Activated T-helper 9 cell treated with anti-CD3 and anti-CD28 coated beads, Interleukin-2, amount 50 U/mL, for 16 hours (primary cell): ENCODE measurements around the gene RDH8.

Experiments used
- DNase-seq: peaks from one replicate; pipeline ENCODE4 v3.0.0-alpha.2; 2020; ENCODE audit warnings: low read depth

RDH8 gene

DNA sequence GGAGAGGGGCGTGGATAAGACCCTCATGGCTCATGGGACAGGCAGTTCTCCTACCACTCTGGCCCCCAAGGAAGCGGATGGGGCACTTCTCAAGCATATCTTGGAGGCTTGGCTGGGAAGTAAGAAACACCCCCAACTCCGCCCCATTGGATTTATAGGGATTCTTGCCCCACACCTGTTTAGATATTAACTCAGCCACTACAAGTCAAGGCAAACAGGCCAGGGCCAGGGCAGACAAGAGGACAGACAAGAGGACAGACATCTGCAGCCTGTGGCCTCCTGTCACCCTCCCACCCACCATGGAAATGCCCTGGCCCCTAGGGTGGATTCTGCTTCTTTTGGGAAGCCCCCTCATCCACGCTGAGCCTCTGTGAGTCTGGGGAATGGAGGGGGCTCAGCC is 24.1 kb downstream of the RDH8 start:
- no peak for DNase-seq

DNA sequence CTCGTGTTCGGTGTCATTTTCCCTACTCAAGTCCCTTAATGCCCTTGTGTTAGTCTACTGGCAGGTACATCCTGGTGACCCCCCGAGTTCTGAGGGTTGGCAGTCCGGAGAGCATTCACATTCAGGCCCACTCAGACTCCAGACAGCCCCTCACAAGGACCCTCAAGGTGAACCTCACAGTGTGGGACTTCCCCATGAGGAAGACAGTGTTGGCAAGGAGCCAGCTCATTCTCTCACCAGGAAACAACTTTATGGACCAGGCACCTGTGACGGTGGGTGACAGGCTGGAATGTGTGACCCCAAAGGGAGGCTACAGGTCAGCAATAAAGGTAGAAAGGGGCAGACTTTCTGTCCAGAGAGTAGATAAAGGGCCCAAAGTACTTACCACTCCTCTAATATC is 24.5 kb downstream of the RDH8 start:
- DNase-seq, result no peak

GRCh38 chr19:10043286-10043927 is 30.1 kb downstream of the RDH8 start:
- DNase-seq, result no peak

DNA sequence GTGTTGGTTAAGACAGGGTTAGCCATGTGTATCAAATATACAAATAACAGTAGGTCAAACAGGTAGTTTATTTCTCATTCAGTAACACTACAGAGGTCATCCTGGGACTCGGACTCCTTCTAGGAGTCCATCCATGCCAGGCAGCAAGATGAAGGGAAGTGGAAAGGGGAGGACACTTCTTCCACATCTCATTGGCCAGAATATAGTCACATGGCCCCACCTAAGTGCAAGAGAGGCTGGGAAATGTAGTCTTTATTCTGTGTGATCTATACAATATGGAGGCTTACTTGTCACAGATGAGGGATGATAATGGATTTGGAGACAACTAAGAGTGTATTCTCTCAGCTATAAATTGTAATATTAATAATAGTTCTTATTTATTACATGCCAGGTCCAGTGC is 31.1 kb downstream of the RDH8 start:
- DNase-seq, result no peak

- DNase-seq, result no peak
Measured at GRCh38 chr19:10045371-10045770, 32.1 kb downstream of the RDH8 start.

DNA sequence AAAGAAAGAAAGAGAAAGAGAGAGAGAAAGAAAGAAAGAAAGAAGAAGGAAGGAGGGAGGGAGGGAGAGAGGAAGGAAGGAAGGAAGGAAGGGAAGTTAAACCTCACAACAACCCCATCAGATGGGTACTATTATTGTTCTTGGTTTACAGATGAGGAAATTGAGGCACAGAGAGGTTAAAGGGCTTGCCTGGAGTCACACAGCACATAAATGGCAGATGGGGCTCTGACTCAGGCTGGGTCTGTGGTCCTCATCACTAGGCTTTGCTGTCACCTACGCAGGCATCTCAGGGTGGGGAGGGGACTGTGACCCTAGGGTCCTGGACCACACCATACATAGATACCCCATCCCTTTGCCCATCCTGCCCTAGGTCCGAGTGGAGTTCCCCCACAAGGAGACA is 36.3 kb downstream of the RDH8 start:
- no peak for DNase-seq

DNA sequence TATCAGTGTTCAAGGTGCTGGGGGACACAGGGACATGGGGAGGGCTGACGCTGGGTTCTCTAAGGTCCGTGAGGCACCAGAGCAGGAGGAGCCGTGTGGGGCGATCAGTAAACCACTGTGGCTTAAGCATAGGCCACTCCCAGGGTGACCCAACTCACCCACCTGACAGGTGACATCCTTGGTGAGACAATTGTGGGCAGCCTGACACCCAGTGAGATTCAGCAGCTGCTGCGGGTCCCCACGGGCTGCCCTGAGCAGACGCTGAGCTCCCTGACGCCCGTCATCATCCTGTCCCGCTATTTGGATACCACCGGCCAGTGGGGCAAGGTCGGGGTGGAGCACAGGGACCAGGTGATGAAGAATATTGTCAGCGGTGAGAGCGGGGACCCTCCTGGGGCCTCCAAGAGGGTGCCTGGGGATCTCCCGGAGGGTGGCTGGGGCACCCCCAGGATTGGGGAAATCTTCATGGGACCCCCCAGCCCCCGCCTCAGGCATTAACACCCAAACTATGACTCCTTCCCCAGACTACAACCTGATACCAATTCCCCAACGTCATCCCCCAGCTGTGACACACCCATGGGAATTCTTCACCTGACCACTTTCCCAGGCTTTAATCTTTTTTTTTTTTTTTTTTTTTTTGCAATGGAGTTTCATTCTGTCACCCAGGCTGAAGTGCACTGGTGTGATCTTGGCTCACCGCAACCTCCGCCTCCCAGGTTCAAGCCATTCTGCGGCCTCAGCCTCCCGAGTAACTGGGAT is 39.5 kb downstream of the RDH8 start:
- no peak for DNase-seq

DNA sequence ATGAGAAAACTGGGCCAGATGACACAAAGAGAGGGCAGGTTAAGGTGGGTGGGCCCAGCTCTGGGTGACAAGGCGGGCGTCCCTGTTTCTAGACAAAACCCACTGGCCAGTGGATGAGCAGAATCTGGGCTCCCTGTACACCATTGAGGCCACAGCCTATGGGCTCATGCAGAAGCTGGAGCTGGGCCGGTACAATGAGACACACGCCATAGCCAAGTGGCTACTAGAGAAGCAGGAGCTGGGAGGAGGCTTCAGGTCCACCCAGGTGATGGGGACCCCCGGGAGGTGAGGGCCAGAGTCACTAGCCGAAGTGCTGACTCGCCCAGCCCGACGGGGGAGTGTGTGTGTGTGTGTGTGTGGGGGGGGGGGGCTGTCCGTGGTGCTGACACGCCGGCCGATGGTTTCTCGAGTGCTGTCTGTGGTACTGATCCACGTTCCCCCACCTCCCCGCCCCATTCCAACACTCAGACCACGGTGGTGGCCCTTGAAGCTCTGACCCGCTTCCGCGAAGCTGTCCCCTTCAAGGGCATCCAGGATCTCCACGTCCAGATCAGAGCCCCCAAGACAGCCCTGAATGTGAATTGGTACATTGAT is 48.5 kb downstream of the RDH8 start:
- DNase-seq, result no peak

- DNase-seq, result no peak
Measured at GRCh38 chr19:10068205-10068604, 54.9 kb downstream of the RDH8 start.

DNA sequence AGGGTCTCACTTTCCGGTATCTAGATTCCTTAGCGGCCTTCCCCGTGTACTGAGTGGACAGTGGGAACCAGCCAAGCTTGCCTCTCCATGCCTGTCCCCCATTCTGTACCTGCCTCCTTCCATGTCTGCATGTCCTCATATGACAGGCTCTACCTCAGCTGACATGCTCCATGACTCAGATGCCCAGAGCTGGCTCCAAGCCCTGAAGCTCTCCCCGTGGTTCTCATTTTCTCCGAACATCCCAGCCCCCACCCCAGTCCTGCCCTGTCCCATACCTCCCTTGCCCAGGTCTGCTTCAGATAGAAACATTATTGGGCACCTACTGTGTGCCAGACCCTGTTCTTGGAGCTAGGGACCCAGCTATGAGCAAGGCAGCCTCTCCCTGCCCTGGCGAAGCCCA is 55.8 kb downstream of the RDH8 start:
- no peak for DNase-seq

- DNase-seq, result no peak
Measured at GRCh38 chr19:10070730-10071446, 57.6 kb downstream of the RDH8 start.
